ENCODE measurements around the gene RPL7L1.
A peak's percentile ranks its signal among the peaks of the same experiment; 100 is the strongest.

Gene RPL7L1

GRCh38 chr6:42904467-42904866 is 25.1 kb downstream of the RPL7L1 start:
- no peaks in the 10 kb centered on the region for H4K20me1 ChIP-seq
- no peaks in the 10 kb centered on the region for H3K27me3 ChIP-seq
- peaks cover 25 to 50% (median 44%) of the 10 kb centered on the region in 10 experiments for H3K4me1 ChIP-seq
- no peaks in the 10 kb centered on the region for H3K9me3 ChIP-seq (replicated peaks in 1 of 11)
- H3K4me3 ChIP-seq = no peak overlapping the region
- H3K36me3 ChIP-seq = no peaks in the 10 kb centered on the region
- no peak overlapping the region for H3K9ac ChIP-seq
- H3K4me2 ChIP-seq = no peak overlapping the region
- peak overlapping the region in 2 of 11 experiments; percentile 8 to 77; a peak in 2 of 22 replicates for H3K27ac ChIP-seq
- TF ChIP-seq Cebpa-rat (IDR thresholded peaks at IDR 0.05) = no peak

DNA sequence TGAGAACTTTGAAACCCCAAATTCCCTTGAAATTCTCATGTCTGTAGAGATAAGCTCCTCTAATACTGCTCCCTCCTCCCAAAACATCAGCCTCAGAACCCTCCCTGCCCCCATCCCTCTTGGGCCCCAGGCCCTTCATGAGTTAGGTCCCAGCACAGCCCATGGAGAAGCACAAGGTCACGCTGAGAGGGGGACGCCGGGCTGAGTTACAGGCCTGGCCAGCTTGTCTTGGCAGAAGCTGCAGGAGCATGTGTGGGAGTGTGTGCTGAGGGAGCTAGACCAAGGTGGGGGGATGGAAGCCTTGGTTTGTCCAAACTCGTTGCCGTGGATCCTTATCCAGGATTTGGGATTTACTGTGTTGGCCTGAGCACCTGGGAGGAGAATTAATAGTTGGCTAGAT is 27.9 kb downstream of the RPL7L1 start:
- H3K4me2 ChIP-seq = no peak overlapping the region
- H3K4me3 ChIP-seq = no peak overlapping the region
- peaks cover 15 to 21% (median 19%) of the 10 kb centered on the region in 10 experiments for H3K4me1 ChIP-seq
- no peak overlapping the region for H3K9ac ChIP-seq
- TF ChIP-seq Cebpa-rat (IDR thresholded peaks at IDR 0.05) = no peak
- H3K27me3 ChIP-seq = no peaks in the 10 kb centered on the region
- H3K27ac ChIP-seq = no peak overlapping the region
- H4K20me1 ChIP-seq = no peaks in the 10 kb centered on the region
- no peaks in the 10 kb centered on the region for H3K9me3 ChIP-seq (replicated peaks in 1 of 11)
- H3K36me3 ChIP-seq = no peaks in the 10 kb centered on the region

DNA sequence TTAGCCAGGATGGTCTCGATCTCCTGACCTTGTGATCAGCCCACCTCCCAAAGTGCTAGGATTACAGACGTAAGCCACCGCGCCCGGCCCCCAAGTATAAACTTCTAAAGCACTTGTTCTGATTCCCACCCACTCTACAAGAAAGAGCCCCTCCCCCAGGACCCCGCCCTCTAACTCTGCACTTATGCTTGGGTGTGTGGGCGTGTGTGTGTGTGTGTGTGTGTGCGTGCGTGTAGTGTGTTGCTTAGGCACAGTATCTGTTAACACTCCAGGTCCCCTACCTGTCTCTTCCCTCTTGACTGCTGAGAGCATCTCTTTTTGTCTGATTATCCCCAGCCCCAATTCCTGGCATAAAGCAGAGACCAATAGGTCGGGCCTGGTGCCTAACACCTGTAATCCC is 30.4 kb downstream of the RPL7L1 start:
- no peaks in the 10 kb centered on the region for H4K20me1 ChIP-seq
- H3K36me3 ChIP-seq = no peaks in the 10 kb centered on the region
- no peak overlapping the region for H3K4me3 ChIP-seq
- H3K4me1 ChIP-seq = peaks cover 0 to 7% (median 4%) of the 10 kb centered on the region in 10 experiments; a peak in 13 of 20 replicates
- no peaks in the 10 kb centered on the region for H3K9me3 ChIP-seq (replicated peaks in 1 of 11)
- no peak overlapping the region for H3K4me2 ChIP-seq
- no peak overlapping the region for H3K27ac ChIP-seq
- H3K9ac ChIP-seq = no peak overlapping the region
- H3K27me3 ChIP-seq = no peaks in the 10 kb centered on the region
- no peak for TF ChIP-seq Cebpa-rat (IDR thresholded peaks at IDR 0.05)

- Histone ChIP-seq H3K4me2 (no peak overlapping the region), H3K4me3 (no peak overlapping the region), H3K36me3 (no peaks in the 10 kb centered on the region), H3K27me3 (no peaks in the 10 kb centered on the region), H3K4me1 (peaks cover 0 to 23% (median 20%) of the 10 kb centered on the region in 10 experiments; a peak in 18 of 20 replicates), H3K9me3 (replicated peaks in 1 of 11) (no peaks in the 10 kb centered on the region), H4K20me1 (no peaks in the 10 kb centered on the region), H3K27ac (no peak overlapping the region), H3K9ac (no peak overlapping the region)
- TF ChIP-seq Cebpa-rat (IDR thresholded peaks at IDR 0.05) = no peak
Measured at GRCh38 chr6:42911171-42912021, 32.0 kb downstream of the RPL7L1 start.

GRCh38 chr6:42914546-42914945 is 35.1 kb downstream of the RPL7L1 start:
- Histone ChIP-seq H3K4me3 (no peak overlapping the region), H3K27ac (peak overlapping the region in 2 of 11 experiments; percentile 4 to 62; a peak in 2 of 22 replicates), H3K4me1 (peaks cover under 1 to 28% (median 24%) of the 10 kb centered on the region in 10 experiments; a peak in 19 of 20 replicates), H3K36me3 (no peaks in the 10 kb centered on the region), H3K27me3 (no peaks in the 10 kb centered on the region), H4K20me1 (no peaks in the 10 kb centered on the region), H3K9me3 (replicated peaks in 1 of 11) (no peaks in the 10 kb centered on the region), H3K4me2 (peak overlapping the region in 7 of 11 experiments; percentile 29 to 87 (median 82); a peak in 10 of 22 replicates), H3K9ac (peak overlapping the region in 2 of 11 experiments; percentile 1 to 25; a peak in 1 of 22 replicates)
- TF ChIP-seq Cebpa-rat (IDR thresholded peaks at IDR 0.05) = no peak

- Histone ChIP-seq H4K20me1 (no peaks in the 10 kb centered on the region), H3K27me3 (no peaks in the 10 kb centered on the region), H3K4me2 (peak within 1 kb of the TSS; percentile 3 to 87 (median 74); a peak in 20 of 22 replicates), H3K9me3 (replicated peaks in 1 of 11) (no peaks in the 10 kb centered on the region), H3K4me3 (no peak within 1 kb of the TSS), H3K27ac (peak within 1 kb of the TSS in 8 of 11 experiments; percentile 18 to 62 (median 43); a peak in 14 of 22 replicates), H3K36me3 (no peaks in the 10 kb centered on the region), H3K9ac (peak within 1 kb of the TSS in 8 of 11 experiments; percentile 15 to 59 (median 32); a peak in 10 of 22 replicates), H3K4me1 (peaks cover 5 to 28% (median 25%) of the 10 kb centered on the region in 10 experiments; a peak in 19 of 20 replicates)
- TF ChIP-seq Cebpa-rat (IDR thresholded peaks at IDR 0.05) = no peak
Measured at GRCh38 chr6:42915732-42916131, 36.3 kb downstream of the RPL7L1 start, which contains the start of gene PTCRA. PTCRA (plus strand) TSS chr6:42916053; CDS start chr6:42916070, 17 bp downstream.

GRCh38 chr6:42916288-42916687 is 36.9 kb downstream of the RPL7L1 start:
- Histone ChIP-seq H3K36me3 (no peaks in the 10 kb centered on the region), H3K27ac (peak overlapping the region in 6 of 11 experiments; percentile 18 to 62 (median 54); a peak in 10 of 22 replicates), H3K9ac (peak overlapping the region in 5 of 11 experiments; percentile 15 to 59 (median 50); a peak in 6 of 22 replicates), H3K4me3 (no peak overlapping the region), H3K9me3 (replicated peaks in 1 of 11) (no peaks in the 10 kb centered on the region), H3K27me3 (no peaks in the 10 kb centered on the region), H3K4me1 (peaks cover 5 to 28% (median 25%) of the 10 kb centered on the region in 10 experiments; a peak in 19 of 20 replicates), H3K4me2 (peak overlapping the region in 10 of 11 experiments; percentile 30 to 87 (median 76); a peak in 18 of 22 replicates), H4K20me1 (no peaks in the 10 kb centered on the region)
- TF ChIP-seq Cebpa-rat (IDR thresholded peaks at IDR 0.05) = no peak

DNA sequence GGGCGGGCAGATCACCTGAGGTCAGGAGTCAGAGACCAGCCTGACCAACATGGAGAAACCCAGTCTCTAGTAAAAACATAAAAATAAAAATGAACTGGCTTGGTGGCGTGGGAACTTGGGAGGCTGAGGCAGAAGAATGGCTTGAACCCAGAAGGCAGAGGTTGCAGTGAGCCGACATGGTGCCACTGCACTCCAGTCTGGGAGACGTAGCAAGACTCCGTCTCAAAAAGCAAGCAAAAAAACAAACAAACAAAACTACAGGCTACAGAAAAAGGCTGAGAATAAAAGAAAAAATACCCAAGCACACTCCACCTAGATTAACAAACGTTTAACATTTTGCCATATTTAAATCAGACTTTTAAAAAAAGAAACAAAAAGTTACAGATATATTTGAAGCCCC is 42.4 kb downstream of the RPL7L1 start:
- peaks cover 43 to 59% (median 51%) of the 10 kb centered on the region in 10 experiments for H3K4me1 ChIP-seq
- H3K9me3 ChIP-seq (replicated peaks in 1 of 11) = no peaks in the 10 kb centered on the region

GRCh38 chr6:42923666-42924065 is 44.2 kb downstream of the RPL7L1 start:
- H3K9me3 ChIP-seq (replicated peaks in 1 of 11) = no peaks in the 10 kb centered on the region
- peak overlapping the region in 10 of 11 experiments; percentile 49 to 99 (median 78); a peak in 21 of 22 replicates for H3K27ac ChIP-seq
- H3K4me1 ChIP-seq = peaks cover 59 to 78% (median 67%) of the 10 kb centered on the region in 10 experiments
- H3K4me2 ChIP-seq = peak overlapping the region; percentile 62 to 99 (median 86)
- no peaks in the 10 kb centered on the region for H3K27me3 ChIP-seq
- H3K4me3 ChIP-seq = peak overlapping the region in 6 of 10 experiments; percentile 17 to 37 (median 30); a peak in 8 of 20 replicates
- TF ChIP-seq Cebpa-rat (IDR thresholded peaks at IDR 0.05) = peak in 3 of 11 experiments; percentile 24 to 71 (median 69); a peak in 6 of 22 replicates
- H3K9ac ChIP-seq = peak overlapping the region in 9 of 11 experiments; percentile 3 to 73 (median 58); a peak in 16 of 22 replicates
- H3K36me3 ChIP-seq = no peaks in the 10 kb centered on the region
- H4K20me1 ChIP-seq = no peaks in the 10 kb centered on the region

More for the DNA sequence above, 42.4 kb downstream of the RPL7L1 start:
- Histone ChIP-seq H3K4me3 (no peak overlapping the region), H3K27me3 (no peaks in the 10 kb centered on the region), H3K4me2 (no peak overlapping the region; a peak in 2 of 22 replicates), H3K27ac (peak overlapping the region in 5 of 11 experiments; percentile 4 to 99 (median 17); a peak in 5 of 22 replicates), H3K9ac (no peak overlapping the region), H3K36me3 (no peaks in the 10 kb centered on the region), H4K20me1 (no peaks in the 10 kb centered on the region)
- no peak for TF ChIP-seq Cebpa-rat (IDR thresholded peaks at IDR 0.05)

Data from BLaER1 treated with 17β-estradiol and CSF1 and Interleukin-3, amounts not matched to agents 10 nM and 100 nM (cell line).